Measurements from ENCODE around the gene COPS6.

DNA sequence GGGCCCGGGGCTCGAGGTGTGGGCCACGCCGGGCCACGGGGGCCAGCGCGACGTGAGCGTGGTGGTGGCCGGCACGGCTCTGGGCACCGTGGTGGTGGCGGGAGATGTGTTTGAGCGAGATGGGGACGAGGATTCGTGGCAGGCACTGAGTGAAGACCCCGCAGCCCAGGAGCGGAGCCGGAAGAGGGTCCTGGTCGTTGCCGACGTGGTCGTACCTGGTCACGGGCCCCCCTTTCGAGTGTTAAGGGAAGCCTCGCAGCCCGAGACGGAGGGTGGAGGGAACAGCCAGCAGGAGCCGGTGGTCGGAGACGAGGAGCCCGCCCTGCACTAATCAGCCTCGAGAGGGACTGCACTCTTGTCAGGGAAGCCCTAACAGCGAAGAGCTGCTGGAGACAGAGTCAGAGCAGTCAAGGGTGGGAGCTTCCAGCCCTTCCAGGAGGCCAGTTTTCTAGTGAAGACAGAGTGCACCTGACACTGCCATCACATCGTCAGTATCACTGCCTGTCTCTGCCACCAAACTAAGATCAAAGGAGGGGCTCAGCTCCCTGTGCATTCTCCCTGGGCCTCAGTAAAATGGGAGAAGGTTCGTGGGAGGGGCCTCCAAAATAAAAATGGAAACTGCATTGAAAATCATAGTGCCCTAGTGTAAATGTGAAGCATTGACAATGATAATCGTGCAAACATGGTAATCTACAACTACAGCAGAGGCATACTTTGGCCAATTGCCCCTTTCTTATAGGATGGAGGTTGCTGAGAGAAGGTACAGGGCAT, 39.3 kb downstream of the COPS6 start:
- TF ChIP-seq POLR2A (IDR thresholded peaks at IDR 0.05) (no peak), POLR2AphosphoS5 (IDR thresholded peaks at IDR 0.05) (no peak)
- TF ChIP-seq, protein P1, sequence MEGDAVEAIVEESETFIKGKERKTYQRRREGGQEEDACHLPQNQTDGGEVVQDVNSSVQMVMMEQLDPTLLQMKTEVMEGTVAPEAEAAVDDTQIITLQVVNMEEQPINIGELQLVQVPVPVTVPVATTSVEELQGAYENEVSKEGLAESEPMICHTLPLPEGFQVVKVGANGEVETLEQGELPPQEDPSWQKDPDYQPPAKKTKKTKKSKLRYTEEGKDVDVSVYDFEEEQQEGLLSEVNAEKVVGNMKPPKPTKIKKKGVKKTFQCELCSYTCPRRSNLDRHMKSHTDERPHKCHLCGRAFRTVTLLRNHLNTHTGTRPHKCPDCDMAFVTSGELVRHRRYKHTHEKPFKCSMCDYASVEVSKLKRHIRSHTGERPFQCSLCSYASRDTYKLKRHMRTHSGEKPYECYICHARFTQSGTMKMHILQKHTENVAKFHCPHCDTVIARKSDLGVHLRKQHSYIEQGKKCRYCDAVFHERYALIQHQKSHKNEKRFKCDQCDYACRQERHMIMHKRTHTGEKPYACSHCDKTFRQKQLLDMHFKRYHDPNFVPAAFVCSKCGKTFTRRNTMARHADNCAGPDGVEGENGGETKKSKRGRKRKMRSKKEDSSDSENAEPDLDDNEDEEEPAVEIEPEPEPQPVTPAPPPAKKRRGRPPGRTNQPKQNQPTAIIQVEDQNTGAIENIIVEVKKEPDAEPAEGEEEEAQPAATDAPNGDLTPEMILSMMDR (IDR thresholded peaks at IDR 0.05 in 8 of 11, conservative IDR thresholded peaks at IDR 0.05 in 3 of 11), result no peak
